ENCODE results near the gene ATG3. TPM values are rescaled to one million over a fixed set of nuclear protein-coding genes. Genes with fewer than 3 reads are reported as not detected.

Gene ATG3
- total and polyA plus RNA-seq, 2 of the 8 experiments (the other 6 are each of a cell fraction or from before 2014, with no cell fraction given) = 27.3 to 55.3 TPM

DNA sequence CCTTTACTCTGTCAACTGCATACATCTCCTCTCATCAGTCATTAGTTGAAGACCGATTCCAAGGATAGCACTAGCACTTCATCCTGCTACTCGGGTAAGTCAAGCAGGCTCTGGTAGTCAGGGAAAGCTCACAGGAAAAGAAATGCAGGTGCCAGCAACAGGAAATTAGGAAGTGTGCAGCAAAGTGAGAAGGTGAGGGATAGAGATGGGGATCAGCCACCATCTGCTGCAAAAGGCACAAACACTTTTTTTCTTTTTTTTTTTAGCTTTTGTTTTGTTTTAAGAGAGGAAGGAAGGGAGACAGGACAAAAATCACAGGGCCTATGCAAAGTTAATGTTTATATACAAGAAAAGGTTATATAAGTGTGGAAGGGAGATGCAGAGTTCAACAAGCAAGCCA is 53.5 kb downstream of the ATG3 start (continued):
- TF ChIP-seq BACH1 (IDR thresholded peaks at IDR 0.05; ENCODE audit: low read length) (no peak), HDAC6 (IDR thresholded peaks at IDR 0.05; ENCODE audit: low read depth, low read length) (no peak), KDM5A (IDR thresholded peaks at IDR 0.05; ENCODE audit: low read length) (no peak)
